Measurements from ENCODE around the gene ELAVL3.
"Not testable (repeated sequence)": the region's sequence is repeated elsewhere in the genome, so short reads cannot be mapped to it uniquely, and the experiment has no call there.

ELAVL3 gene

GRCh38 chr19:11406703-11407236, 74.1 kb downstream of the ELAVL3 start:
- not testable (repeated sequence) for DNase-seq (ENCODE audit: low spot score)

- DNase-seq (ENCODE audit: low spot score): peak; percentile 43
Measured at GRCh38 chr19:11405846-11406643, 74.8 kb downstream of the ELAVL3 start.

GRCh38 chr19:11404588-11405222, 76.1 kb downstream of the ELAVL3 start:
- no peak for DNase-seq (ENCODE audit: low spot score)

DNA sequence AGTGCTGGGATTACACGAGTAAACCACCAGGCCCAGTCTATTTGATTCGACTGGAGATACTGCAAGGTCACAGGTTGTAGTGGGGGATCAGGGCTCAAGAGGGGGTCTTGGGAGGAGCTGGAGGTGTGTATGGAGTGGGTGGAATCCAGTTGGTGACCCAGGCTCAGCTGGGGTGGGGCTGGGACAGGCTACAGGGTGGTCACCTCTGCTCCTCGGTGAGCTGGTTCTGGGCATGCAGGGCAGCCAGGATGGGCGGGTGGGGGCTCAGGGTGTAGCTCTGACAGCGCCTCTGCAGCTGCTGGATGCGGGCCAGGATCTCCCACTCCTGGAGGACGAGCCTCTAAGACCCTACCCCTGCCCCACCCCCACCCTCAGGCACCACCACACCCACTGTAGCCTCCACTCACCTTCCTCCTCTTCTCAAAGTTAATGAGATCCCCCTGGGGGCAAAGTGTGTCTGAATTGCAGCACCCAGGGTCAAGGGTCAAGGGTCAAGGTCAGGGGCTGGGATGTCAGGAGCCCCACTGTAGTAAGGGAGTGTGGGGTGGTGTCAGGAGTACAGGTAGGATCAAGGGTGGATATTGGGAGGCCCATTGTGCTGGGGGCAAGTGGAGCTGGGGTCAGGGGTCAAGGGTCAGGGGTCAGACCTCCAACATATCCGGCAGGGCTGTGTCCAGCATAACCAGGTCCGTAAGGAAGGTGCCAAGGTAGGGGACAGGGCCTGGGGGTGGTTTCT, 78.9 kb downstream of the ELAVL3 start:
- no peak for DNase-seq (ENCODE audit: low spot score)

All from hematopoietic multipotent progenitor cell treated with erythropoietin and hydrocortisone succinate and interleukin-3 and kit ligand, for 17 days (in vitro differentiated cells).